ENCODE results near the gene TMEM109.

TMEM109 gene

GRCh38 chr11:60921777-60922335 lies 7.9 kb downstream of the TMEM109 start:
- TF ChIP-seq, protein P1, sequence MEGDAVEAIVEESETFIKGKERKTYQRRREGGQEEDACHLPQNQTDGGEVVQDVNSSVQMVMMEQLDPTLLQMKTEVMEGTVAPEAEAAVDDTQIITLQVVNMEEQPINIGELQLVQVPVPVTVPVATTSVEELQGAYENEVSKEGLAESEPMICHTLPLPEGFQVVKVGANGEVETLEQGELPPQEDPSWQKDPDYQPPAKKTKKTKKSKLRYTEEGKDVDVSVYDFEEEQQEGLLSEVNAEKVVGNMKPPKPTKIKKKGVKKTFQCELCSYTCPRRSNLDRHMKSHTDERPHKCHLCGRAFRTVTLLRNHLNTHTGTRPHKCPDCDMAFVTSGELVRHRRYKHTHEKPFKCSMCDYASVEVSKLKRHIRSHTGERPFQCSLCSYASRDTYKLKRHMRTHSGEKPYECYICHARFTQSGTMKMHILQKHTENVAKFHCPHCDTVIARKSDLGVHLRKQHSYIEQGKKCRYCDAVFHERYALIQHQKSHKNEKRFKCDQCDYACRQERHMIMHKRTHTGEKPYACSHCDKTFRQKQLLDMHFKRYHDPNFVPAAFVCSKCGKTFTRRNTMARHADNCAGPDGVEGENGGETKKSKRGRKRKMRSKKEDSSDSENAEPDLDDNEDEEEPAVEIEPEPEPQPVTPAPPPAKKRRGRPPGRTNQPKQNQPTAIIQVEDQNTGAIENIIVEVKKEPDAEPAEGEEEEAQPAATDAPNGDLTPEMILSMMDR (IDR thresholded peaks at IDR 0.05; ENCODE audit: low read depth, low read length) = no peak
- H3K27me3 ChIP-seq = no peaks in the 10 kb centered on the region

DNA sequence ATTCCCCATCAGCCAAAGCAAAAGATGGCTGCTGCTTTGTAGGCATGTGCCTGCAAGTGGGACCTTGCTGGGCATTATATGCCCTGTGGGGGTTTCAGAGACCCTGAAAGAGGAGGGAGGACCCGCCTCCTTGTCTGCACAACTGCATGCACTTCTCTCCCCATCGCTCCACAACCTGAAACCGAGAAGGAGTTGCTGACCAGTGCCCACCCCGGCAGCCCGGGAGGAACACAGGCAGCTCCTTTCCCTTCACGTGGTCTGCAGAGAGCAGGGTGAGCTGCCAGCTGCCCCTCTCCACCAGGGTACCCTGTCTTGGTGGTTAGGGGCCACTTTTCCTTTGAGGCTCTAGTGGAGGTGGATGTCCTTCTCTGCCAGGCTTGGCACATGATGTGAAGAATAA lies 8.9 kb downstream of the TMEM109 start:
- TF ChIP-seq, protein P1 (IDR thresholded peaks at IDR 0.05; ENCODE audit: low read depth, low read length) = no peak
- Histone ChIP-seq H3K36me3 (peaks cover 7% of the 10 kb centered on the region), H3K4me1 (peaks cover 3% of the 10 kb centered on the region; the same call in 1 of the 2 replicates), H3K4me3 (ENCODE audit: low read depth, low read length) (no peak overlapping the region), H3K27me3 (no peaks in the 10 kb centered on the region), H3K9me3 (no peaks in the 10 kb centered on the region)
- DNase-seq = no peak

More at GRCh38 chr11:60921777-60922335, 7.9 kb downstream of the TMEM109 start:
- H3K4me1 ChIP-seq = peaks cover 3% of the 10 kb centered on the region; the same call in 1 of the 2 replicates
- H3K4me3 ChIP-seq (ENCODE audit: low read depth, low read length) = no peak overlapping the region
- no peak for DNase-seq
- H3K9me3 ChIP-seq = no peaks in the 10 kb centered on the region
- H3K36me3 ChIP-seq = peaks cover 3% of the 10 kb centered on the region; the same call in 1 of the 2 replicates

DNA sequence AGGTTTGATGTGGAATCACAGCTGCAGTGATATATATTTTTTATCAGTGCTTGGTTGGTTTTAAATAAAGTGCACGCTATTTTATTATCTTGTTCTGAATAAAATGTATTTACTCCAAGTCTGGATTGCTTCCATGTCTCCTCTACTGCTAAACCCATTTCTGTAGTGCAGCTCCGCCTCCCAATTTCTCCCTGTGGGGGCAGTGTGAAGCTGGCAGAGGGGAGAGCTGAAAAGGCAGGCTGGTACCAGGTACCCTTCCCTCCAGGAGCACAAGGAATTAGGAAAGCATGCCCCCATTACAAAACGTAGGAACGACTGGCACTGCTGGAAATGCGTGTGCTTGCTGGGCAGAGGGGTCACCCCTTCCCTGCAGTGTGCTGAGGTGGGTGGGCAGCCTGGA lies 9.4 kb downstream of the TMEM109 start:
- H3K4me3 ChIP-seq (ENCODE audit: low read depth, low read length) = no peak overlapping the region
- H3K9me3 ChIP-seq = no peaks in the 10 kb centered on the region
- H3K36me3 ChIP-seq = peaks cover 9% of the 10 kb centered on the region
- H3K4me1 ChIP-seq = peaks cover 3% of the 10 kb centered on the region; the same call in 1 of the 2 replicates
- TF ChIP-seq, protein P1 (IDR thresholded peaks at IDR 0.05; ENCODE audit: low read depth, low read length) = no peak
- H3K27me3 ChIP-seq = no peaks in the 10 kb centered on the region
- no peak for DNase-seq

DNA sequence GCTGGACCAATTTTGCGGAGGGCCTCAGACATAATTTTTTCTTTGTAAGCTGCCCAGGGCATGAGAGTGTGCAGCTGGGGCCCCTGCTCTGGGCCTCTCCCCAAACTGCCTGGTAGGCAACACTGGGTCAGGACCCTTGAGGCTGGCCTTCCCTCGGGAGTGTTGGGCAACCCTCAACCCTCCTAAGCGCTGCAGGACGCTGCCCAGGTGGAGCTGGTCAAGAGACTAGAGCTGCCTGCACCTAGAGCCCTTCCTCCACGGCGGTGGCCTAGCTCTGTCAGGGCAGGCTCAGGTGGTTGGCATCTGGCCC lies 9.8 kb downstream of the TMEM109 start:
- Histone ChIP-seq H3K27me3 (no peaks in the 10 kb centered on the region), H3K4me1 (peaks cover 3% of the 10 kb centered on the region; the same call in 1 of the 2 replicates), H3K9me3 (no peaks in the 10 kb centered on the region), H3K36me3 (peaks cover 13% of the 10 kb centered on the region), H3K4me3 (ENCODE audit: low read depth, low read length) (peak overlapping the region; percentile 32)
- DNase-seq = no peak
- TF ChIP-seq, protein P1 (IDR thresholded peaks at IDR 0.05; ENCODE audit: low read depth, low read length) = no peak

GRCh38 chr11:60924110-60924905 lies 10.3 kb downstream of the TMEM109 start, which contains the start of gene TMEM132A:
Gene TMEM132A, plus strand, starts transcription at chr11:60924460. Its CDS starts 174 bp downstream, at chr11:60924634.
- Histone ChIP-seq H3K36me3 (peaks cover 14% of the 10 kb centered on the region), H3K9me3 (no peaks in the 10 kb centered on the region), H3K4me3 (ENCODE audit: low read depth, low read length) (peak within 1 kb of the TSS; percentile 70), H3K27me3 (no peaks in the 10 kb centered on the region), H3K4me1 (peaks cover 3% of the 10 kb centered on the region; the same call in 1 of the 2 replicates)
- DNase-seq = peak; percentile 80
- TF ChIP-seq, protein P1 (IDR thresholded peaks at IDR 0.05; ENCODE audit: low read depth, low read length) = no peak
